Brain pericyte (primary cell): Measurements from ENCODE around the gene CDYL2.
"Not testable (repeated sequence)": the region's sequence is repeated elsewhere in the genome, so short reads cannot be mapped to it uniquely, and the experiment has no call there.

Source experiments
- DNase-seq: peaks from one replicate; pipeline ENCODE4 v3.0.0-alpha.2; 2012; ENCODE audit warnings: low read depth, low spot score

CDYL2 gene

GRCh38 chr16:80804526-80805383 lies at the start of gene CDYL2:
TSS of gene CDYL2 (minus strand) at chr16:80804598. CDS start at chr16:80804173, 425 bp downstream.
- DNase-seq = no peak

GRCh38 chr16:80852261-80852872 lies 48.0 kb upstream of the CDYL2 start:
- no peak for DNase-seq

- no peak for DNase-seq
Observed at GRCh38 chr16:80851831-80852230, 47.4 kb upstream of the CDYL2 start.

- DNase-seq = no peak
Observed at GRCh38 chr16:80850757-80851156, 46.4 kb upstream of the CDYL2 start.

GRCh38 chr16:80848862-80849261 lies 44.5 kb upstream of the CDYL2 start:
- DNase-seq = no peak

- DNase-seq = no peak
Observed at GRCh38 chr16:80846680-80847079, 42.3 kb upstream of the CDYL2 start.

- DNase-seq = no peak
Observed at GRCh38 chr16:80846275-80846674, 41.9 kb upstream of the CDYL2 start.

- DNase-seq = no peak
Observed at GRCh38 chr16:80844395-80844794, 40.0 kb upstream of the CDYL2 start.

- no peak for DNase-seq
Observed at GRCh38 chr16:80841231-80841630, 36.8 kb upstream of the CDYL2 start.

- DNase-seq = no peak
Observed at GRCh38 chr16:80837533-80838147, 33.2 kb upstream of the CDYL2 start.

GRCh38 chr16:80836846-80837245 lies 32.4 kb upstream of the CDYL2 start:
- no peak for DNase-seq

GRCh38 chr16:80836202-80836601 lies 31.8 kb upstream of the CDYL2 start:
- no peak for DNase-seq

GRCh38 chr16:80831039-80831438 lies 26.6 kb upstream of the CDYL2 start:
- no peak for DNase-seq

- no peak for DNase-seq
Observed at GRCh38 chr16:80828495-80828894, 24.1 kb upstream of the CDYL2 start.

- DNase-seq = no peak
Observed at GRCh38 chr16:80827007-80827406, 22.6 kb upstream of the CDYL2 start.

- DNase-seq = no peak
Observed at GRCh38 chr16:80825365-80825758, 21.0 kb upstream of the CDYL2 start.

GRCh38 chr16:80824623-80825364 lies 20.4 kb upstream of the CDYL2 start:
- no peak for DNase-seq

GRCh38 chr16:80819988-80820387 lies 15.6 kb upstream of the CDYL2 start:
- no peak for DNase-seq

GRCh38 chr16:80816356-80816755 lies 12.0 kb upstream of the CDYL2 start:
- DNase-seq = no peak

- not testable (repeated sequence) for DNase-seq
Observed at GRCh38 chr16:80815278-80815677, 10.9 kb upstream of the CDYL2 start.

GRCh38 chr16:80812593-80812992 lies 8.2 kb upstream of the CDYL2 start:
- no peak for DNase-seq

- no peak for DNase-seq
Observed at GRCh38 chr16:80809366-80809765, 5.0 kb upstream of the CDYL2 start.
